ENCODE data around the gene BMP6. TPM values are rescaled to one million over a fixed set of nuclear protein-coding genes. Genes with fewer than 3 reads are reported as not detected.

Gene BMP6
- total RNA-seq, 1 donor, result 0.72 TPM

DNA sequence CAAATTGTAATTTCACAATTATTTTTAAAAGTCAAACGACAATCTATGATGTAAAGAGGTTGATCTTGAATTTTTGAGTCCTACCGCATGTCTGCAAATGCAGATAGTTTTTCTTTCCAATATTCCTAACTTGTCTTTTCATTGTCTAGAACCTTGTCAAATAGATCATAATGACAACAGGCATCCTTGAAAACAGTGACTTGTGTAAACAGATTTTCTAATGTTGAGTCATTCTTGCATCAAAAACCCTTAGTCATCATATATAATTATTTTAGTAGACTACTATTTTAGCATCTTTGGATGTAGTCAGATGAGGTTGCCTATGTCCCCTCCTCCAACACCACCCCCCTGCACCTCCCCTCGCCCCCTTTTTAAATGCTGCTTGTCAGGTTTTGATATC, 43.8 kb downstream of the BMP6 start:
- no peak for DNase-seq (ENCODE audit: insufficient read length, low spot score, missing footprints)
- no peak for TF ChIP-seq CTCF (IDR thresholded peaks at IDR 0.05; ENCODE audit: extremely low read depth, low read depth, low read length)
- H3K79me2 ChIP-seq (ENCODE audit: insufficient read depth, low read length), result no peaks in the 10 kb centered on the region
- no peak overlapping the region for H2AFZ ChIP-seq (ENCODE audit: low read length)
- no peak overlapping the region for H3K4me3 ChIP-seq (ENCODE audit: insufficient read depth, low read length)
- H4K20me1 ChIP-seq (ENCODE audit: insufficient read depth, low read length), result no peaks in the 10 kb centered on the region
- H3K27ac ChIP-seq (ENCODE audit: low read depth, low read length), result no peak overlapping the region
- H3K27me3 ChIP-seq (ENCODE audit: insufficient read depth, low read length), result no peaks in the 10 kb centered on the region
- H3K9me3 ChIP-seq (ENCODE audit: low read depth, low read length), result no peaks in the 10 kb centered on the region
- H3K36me3 ChIP-seq (ENCODE audit: insufficient read depth, low read length), result no peaks in the 10 kb centered on the region
- H3K4me1 ChIP-seq (ENCODE audit: insufficient read depth, low read length), result peaks cover 21% of the 10 kb centered on the region
- no peak overlapping the region for H3K4me2 ChIP-seq (ENCODE audit: insufficient read depth, low read length)

DNA sequence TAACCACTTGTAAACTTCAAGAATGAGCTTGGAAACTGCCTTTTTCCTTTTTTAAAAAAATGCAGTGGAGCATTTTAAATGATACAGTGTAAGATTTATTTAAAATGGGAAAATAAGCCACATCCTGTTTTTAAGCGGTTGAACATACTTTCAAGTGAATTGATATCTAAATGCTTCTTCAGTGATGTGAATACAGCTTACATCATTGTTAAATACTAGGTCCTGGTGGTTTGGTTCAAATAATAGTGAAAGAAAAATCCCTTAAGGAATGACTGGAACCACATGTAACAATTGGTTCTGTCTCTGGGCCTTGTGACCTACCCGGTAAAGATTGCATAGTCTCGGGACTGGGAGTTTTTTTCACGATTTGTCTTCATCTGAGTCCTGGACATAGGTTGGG, 44.2 kb downstream of the BMP6 start:
- peak overlapping the region; percentile 10 for H3K4me2 ChIP-seq (ENCODE audit: insufficient read depth, low read length)
- H2AFZ ChIP-seq (ENCODE audit: low read length), result no peak overlapping the region
- no peaks in the 10 kb centered on the region for H3K27me3 ChIP-seq (ENCODE audit: insufficient read depth, low read length)
- no peaks in the 10 kb centered on the region for H3K36me3 ChIP-seq (ENCODE audit: insufficient read depth, low read length)
- no peaks in the 10 kb centered on the region for H4K20me1 ChIP-seq (ENCODE audit: insufficient read depth, low read length)
- no peaks in the 10 kb centered on the region for H3K9me3 ChIP-seq (ENCODE audit: low read depth, low read length)
- peaks cover 21% of the 10 kb centered on the region for H3K4me1 ChIP-seq (ENCODE audit: insufficient read depth, low read length)
- no peak overlapping the region for H3K4me3 ChIP-seq (ENCODE audit: insufficient read depth, low read length)
- no peak for TF ChIP-seq CTCF (IDR thresholded peaks at IDR 0.05; ENCODE audit: extremely low read depth, low read depth, low read length)
- peak; percentile 52 for DNase-seq (ENCODE audit: insufficient read length, low spot score, missing footprints)
- H3K27ac ChIP-seq (ENCODE audit: low read depth, low read length), result no peak overlapping the region
- H3K79me2 ChIP-seq (ENCODE audit: insufficient read depth, low read length), result no peaks in the 10 kb centered on the region

DNA sequence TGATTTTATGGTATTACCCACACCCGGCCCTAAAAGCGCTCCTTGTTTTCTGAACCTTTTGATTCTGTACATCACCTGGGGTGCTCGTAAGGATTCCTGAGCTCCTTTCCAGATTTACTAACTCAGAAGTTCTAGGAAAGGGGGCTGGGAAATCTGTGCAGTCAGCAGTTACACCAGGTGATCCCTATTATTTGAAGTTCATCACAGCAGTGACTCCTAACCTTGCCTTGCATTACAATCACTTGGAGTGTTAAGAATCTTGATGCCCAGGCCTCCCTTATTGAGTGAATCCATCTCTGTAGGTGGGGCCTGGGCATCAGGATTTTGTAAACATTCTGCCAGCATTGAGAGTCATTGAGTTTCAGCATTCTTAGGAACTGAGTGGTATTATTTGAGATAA, 44.7 kb downstream of the BMP6 start:
- no peaks in the 10 kb centered on the region for H3K36me3 ChIP-seq (ENCODE audit: insufficient read depth, low read length)
- peak overlapping the region; percentile 10 for H3K4me2 ChIP-seq (ENCODE audit: insufficient read depth, low read length)
- no peaks in the 10 kb centered on the region for H3K27me3 ChIP-seq (ENCODE audit: insufficient read depth, low read length)
- no peak overlapping the region for H3K27ac ChIP-seq (ENCODE audit: low read depth, low read length)
- H3K79me2 ChIP-seq (ENCODE audit: insufficient read depth, low read length), result no peaks in the 10 kb centered on the region
- H3K4me3 ChIP-seq (ENCODE audit: insufficient read depth, low read length), result no peak overlapping the region
- H3K4me1 ChIP-seq (ENCODE audit: insufficient read depth, low read length), result peaks cover 21% of the 10 kb centered on the region
- TF ChIP-seq CTCF (IDR thresholded peaks at IDR 0.05; ENCODE audit: extremely low read depth, low read depth, low read length), result no peak
- H4K20me1 ChIP-seq (ENCODE audit: insufficient read depth, low read length), result no peaks in the 10 kb centered on the region
- no peak for DNase-seq (ENCODE audit: insufficient read length, low spot score, missing footprints)
- H2AFZ ChIP-seq (ENCODE audit: low read length), result no peak overlapping the region
- H3K9me3 ChIP-seq (ENCODE audit: low read depth, low read length), result no peaks in the 10 kb centered on the region

GRCh38 chr6:7773322-7773721, 47.4 kb downstream of the BMP6 start:
- no peak for TF ChIP-seq CTCF (IDR thresholded peaks at IDR 0.05; ENCODE audit: extremely low read depth, low read depth, low read length)

More at GRCh38 chr6:7773322-7773721, 47.4 kb downstream of the BMP6 start:
- Histone ChIP-seq H3K4me2 (ENCODE audit: insufficient read depth, low read length) (no peak overlapping the region), H3K27me3 (ENCODE audit: insufficient read depth, low read length) (peaks cover 8% of the 10 kb centered on the region), H3K9me3 (ENCODE audit: low read depth, low read length) (no peaks in the 10 kb centered on the region), H3K36me3 (ENCODE audit: insufficient read depth, low read length) (no peaks in the 10 kb centered on the region), H3K4me1 (ENCODE audit: insufficient read depth, low read length) (peaks cover 19% of the 10 kb centered on the region), H2AFZ (ENCODE audit: low read length) (no peak overlapping the region), H3K4me3 (ENCODE audit: insufficient read depth, low read length) (no peak overlapping the region), H4K20me1 (ENCODE audit: insufficient read depth, low read length) (no peaks in the 10 kb centered on the region), H3K79me2 (ENCODE audit: insufficient read depth, low read length) (no peaks in the 10 kb centered on the region), H3K27ac (ENCODE audit: low read depth, low read length) (no peak overlapping the region)
- no peak for DNase-seq (ENCODE audit: insufficient read length, low spot score, missing footprints)

Data from osteoblast (primary cell).